DMS153 (cell line): ENCODE results near the gene TENT5D.
"Not testable (repeated sequence)": the region's sequence is repeated elsewhere in the genome, so short reads cannot be mapped to it uniquely, and the experiment has no call there.

Experiments
- DNase-seq: peaks from one replicate; lab custom pipeline; 2025; lab: John Stamatoyannopoulos, UW

Gene TENT5D

DNA sequence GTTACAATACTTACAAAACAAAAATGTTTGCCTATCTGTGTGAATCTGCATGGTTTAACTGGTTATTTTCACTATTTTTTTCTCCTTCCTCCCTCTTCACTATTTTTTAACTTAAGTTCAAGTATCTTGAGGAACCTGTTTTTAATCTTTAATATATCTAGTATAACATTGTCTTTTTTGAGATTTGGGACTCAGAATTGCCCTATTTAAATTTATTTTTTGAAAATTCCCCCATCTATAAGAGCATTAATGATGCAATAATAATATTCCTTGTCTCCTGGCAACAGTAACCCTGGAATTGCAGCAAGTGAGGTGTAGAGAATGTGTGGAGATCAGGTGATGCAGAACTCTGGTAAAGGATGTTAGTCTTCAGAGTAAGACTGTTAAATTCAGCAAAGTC is at the start of gene TENT5D:
TSS of gene TENT5D (plus strand) at position 301 of the 400 bp plus-strand sequence. CDS start 22,093 bp downstream, outside the sequence.
- no peak for DNase-seq

DNA sequence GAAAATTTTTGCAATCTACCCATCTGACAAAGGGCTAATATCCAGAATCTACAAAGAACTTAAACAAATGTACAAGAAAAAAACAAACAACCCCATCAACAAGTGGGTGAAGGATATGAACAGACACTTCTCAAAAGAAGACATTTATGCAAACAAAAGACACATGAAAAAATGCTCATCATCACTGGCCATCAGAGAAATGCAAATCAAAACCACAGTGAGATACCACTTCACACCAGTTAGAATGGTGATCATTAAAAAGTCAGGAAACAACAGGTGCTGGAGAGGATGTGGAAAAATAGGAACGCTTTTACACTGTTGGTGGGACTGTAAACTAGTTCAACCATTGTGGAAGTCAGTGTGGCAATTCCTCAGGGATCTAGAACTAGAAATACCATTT is 34.6 kb upstream of the TENT5D start:
- not testable (repeated sequence) for DNase-seq

DNA sequence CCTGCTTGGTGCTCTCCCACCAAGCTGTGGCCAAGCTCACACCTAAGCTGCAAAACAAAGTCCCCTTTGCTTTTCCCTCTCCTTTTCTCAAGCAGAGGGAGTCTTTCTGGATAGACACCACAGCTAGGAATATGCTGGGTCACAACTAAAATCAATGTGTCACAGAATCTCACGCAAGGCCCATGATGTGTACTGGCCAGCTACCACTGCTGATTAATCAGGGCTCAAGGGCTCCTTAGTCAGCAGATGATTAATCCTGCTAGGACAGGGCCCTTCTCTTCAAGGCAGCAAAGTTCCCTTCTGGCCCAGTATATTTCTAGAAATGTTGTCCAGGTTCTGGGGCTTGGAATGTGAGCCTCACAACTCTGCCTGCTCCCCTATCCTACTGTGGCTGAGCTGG is 32.0 kb upstream of the TENT5D start:
- no peak for DNase-seq

DNA sequence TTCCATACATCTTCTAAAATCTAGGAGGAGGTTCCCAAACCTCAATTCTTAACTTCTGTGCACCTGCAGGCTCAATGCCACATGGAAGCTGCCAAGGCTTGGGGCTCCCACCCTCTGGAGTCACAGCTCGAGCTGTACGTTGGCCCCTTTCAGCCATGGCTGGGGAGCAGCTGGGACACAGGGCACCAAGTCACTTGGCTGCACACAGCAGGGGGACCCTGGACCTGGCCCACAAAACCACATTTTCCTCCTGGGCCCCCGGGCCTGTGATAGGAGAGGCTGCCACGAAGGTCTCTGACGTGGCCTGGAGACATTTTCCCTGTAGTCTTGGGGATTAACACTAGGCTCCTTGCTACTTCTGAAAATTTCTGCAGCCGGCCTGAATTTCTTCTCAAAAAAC is 8.2 kb upstream of the TENT5D start:
- DNase-seq, result no peak

DNA sequence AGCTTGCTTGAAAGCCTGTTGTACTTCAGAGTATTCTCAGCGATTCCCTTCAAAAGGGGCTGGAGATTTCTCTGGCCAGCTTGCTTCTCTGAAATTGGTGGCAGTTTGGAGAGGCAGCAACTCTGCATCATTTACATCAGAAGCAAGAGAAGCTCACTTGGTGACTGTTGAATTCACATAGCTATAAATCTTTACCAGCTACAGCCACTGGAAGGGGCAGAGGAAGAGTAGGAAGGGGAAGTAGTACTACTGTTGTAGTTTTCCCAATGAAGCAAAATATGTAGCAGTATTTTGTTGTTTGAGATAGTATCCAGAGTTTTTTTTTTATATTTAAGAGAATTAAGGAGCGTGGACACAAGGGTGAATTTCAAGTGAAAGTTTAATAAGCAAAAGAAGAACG is 2.8 kb downstream of the TENT5D start:
- DNase-seq, result no peak

DNA sequence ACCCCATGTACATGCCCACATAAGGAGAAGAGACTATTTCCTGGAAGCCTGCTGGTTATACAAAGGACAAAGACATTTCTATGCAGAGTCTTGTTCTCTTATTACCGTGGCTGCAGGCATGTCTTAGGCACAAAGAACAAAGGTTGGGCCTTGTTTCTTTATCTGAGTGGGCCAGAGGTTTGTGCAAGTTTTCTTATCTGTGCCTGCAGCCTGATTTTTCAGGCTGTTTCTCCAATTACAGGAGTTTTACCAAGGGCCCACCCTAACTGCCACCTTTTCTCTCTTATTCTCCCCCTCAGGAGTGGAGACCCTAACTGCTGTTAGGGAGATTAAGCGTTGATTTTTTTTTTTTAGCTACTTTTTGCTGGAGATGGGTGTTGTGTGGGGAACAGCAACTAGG is 3.5 kb downstream of the TENT5D start:
- DNase-seq, result no peak

DNA sequence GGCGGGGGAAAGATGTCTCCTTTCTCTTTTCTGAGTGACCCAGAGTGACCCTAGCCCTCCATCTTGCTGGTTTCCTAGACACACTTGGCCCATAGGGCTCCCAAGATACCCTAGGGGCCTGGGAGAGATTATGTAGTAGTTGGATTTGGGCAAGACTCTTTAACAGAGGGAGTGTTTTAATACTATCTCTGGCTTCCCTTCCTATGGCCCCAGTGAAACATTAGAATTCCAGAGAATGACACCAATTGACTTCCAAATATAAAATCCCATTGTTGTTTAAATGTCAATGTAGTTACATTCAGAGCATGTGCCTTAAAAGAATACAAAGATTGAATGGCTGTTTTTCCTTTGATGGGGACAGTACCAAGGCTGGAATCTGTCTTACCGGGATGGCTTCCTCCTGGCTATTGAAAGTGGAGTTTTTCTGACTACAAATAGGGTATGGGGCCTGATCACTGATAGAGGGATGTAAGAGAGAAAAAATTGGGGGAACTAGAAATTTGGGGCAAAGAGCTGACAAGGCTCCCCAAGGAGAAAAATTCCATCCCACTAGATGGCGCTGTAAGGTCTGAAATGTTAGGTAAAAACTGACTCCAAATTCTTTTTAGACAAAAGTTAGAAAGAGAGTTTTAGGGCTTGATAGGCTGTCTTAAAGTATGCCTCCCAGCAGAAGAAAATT is 10.7 kb downstream of the TENT5D start:
- no peak for DNase-seq

DNA sequence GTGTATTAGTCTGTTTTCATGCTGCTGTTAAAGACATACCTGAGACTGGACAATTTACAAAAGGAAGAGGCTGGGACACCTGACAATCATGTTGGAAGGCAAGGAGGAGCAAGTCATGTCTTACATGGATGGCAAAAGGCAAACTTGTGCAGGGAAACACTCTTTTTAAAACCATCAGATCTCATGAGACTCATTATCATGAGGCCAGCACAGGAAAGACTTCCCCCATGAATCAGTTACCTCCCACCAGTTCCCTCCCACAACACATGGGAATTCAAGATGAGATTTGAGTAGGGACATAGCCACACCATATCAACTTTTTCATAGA is 11.2 kb downstream of the TENT5D start:
- no peak for DNase-seq

DNA sequence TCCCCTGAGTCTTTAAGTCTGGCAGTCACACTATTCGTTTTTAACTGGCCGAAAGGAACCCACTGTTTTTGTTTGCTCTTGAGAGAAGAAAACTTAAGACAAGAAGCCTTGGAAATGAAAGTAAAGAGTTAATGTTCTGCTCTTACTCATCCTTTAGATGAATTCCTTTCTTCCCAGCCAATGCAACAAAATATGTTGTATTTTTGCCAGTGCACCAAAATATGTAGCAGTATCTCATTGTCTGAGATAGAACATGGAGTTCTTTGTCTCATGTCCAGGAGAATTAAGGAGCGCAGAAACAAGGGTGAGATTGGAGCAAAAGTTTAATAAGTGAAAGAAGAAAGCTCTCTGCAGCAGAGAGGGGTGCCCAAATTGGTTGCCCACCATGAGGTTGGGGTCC is 12.2 kb downstream of the TENT5D start:
- no peak for DNase-seq

DNA sequence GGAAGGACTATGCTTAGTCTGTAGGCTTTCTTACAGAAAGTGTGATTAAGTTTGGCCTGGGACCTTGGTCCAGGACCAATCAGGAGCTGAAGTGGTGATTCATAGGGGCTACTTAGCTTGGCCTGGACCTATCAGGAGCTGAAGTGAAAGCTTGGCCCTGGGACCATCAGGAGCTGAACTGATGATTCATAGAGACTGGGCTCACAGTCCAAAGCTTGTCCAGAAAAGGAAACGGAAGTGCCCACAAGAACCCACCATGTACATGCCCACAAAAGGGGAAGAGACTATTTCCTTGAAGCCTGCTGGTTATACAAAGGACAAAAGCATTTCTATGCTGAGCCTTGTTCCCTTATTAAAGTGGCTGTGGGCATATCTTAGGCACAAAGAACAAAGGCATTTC is 12.6 kb downstream of the TENT5D start:
- no peak for DNase-seq

DNA sequence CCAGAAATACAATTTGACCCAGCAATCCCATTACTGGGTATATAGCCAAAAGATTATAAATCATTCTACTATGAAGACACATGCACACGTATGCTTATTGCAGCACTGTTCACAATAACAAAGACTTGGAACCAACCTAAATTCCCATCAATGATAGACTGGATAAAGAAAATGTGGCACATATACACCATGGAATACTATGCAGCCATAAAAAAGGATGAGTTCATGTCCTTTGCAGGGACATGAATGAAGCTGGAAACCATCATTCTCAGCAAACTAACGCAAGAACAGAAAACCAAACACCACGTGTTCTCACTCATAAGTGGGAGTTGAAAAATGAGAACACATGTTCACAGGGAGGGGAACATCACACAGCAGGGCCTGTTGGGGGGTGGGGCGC is 47.9 kb downstream of the TENT5D start:
- not testable (repeated sequence) for DNase-seq

DNA sequence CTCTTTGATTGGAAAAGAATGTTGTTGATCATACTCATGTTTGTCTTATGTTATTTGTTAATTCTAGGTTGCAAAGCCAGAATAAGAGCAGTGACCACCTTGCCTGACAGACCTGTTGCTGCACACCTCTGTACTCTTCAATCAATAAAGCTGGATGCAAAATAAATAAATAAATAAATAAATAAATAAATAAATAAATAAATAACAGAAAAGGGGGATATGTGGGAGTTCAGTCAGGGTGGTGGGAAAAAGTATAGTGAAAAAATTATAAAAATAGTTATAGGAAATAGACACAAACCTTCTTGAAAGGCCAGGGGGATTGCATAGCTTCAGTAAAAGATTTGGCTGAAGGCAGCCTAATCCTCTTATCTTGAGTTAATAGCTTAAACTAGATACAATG is 51.3 kb downstream of the TENT5D start:
- DNase-seq, result no peak

DNA sequence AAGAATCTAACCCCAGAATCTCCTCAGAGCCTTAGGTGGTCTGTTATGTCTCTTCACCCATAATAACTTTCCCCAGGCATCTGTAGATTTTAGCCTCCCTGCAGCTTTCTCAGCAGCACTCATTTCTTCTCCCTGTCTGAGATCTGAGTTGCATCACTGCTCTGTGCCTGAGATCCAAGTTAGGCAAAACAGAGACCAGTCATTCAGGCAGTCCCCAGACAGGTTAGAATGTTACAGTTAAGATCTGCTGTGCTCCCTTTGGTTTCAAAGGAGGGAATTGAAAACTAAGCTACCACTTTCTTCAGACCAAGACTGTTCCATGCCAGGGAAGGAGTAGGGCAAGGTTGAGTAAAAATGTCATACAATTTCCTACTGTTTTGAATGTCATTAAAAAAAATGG is 65.3 kb downstream of the TENT5D start:
- DNase-seq, result no peak

DNA sequence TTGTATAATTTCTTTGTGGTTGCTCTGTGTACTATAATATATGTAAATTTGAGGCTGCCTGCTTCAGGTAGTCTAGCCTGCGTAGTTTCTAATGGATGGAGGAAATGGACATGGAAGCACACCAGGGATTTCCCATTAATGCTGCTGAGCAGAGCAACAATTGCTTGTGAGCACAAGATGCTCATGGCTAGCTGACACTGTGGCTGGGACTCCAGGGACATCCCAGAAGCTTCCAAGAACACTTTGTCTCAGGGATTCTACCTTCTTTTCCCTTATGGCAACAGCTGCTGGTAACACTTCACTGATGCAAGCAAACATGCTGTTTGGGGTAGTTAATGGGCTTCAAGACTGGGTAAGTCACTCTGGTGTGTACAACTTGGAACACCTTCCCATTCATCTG is 66.1 kb downstream of the TENT5D start:
- no peak for DNase-seq

DNA sequence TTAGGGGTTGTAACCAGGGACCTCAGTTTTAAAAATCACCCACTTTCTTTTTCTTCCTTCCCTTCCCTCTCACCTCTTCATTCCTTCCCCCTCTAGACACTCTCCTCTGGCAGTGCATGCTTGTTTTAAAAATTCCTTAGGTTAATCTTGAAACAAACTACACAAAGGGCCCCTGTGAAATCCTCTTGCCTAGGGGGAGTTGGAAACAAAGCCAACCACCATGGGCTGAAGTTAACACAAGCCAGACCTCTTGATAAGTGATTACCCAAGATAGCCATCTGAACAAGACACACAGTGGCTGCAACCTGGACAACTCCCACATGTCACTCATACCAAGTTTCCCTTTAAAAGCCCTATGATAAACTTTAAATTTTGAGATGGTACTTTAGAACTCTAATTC is 68.9 kb downstream of the TENT5D start:
- no peak for DNase-seq
